NCI-H1930 (cell line): Measurements from ENCODE around the gene UGT1A5.

Experiments used
- DNase-seq, 2 experiments: peaks; one replicate each; lab custom pipeline; 2025; lab: John Stamatoyannopoulos, UW

Gene UGT1A5

DNA sequence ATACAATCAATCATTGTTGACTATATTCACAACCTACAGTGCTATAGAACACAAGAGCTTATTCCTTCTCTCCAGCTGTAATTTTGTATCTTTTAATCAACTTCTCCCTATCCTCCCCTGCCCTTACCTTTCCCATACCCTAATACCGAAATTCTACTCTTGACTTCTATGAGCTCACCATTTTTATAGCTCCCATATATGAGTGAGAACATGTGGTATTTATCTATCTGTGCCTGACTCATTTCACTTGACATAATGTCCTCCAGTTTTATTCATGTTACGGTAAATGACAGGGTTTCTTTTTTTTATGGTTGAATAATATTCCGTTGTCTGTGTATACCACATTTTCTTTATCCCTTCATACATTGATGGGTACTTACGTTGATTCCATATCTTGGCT, 68.1 kb downstream of the UGT1A5 start:
- no peak for DNase-seq

DNA sequence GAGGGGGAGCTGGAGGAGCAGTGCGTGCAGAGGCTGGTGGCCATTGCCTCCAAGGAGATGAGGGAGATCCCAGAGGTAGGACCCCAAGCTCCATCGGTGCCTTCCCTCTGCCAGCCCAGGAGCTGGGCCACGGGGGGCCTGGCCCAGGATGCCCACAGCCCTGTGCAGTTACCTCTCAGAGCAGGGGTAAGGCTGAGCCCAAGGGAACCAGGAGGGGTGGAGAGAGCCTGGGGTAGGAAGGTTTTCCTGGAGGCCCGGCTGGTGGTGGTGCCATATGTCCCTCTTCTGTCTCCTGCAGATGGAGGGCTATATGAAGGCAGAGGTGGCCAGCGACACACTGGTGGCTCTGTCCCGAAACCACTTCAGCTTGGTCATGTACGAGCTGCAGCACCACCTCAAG, 76.8 kb downstream of the UGT1A5 start:
- no peak for DNase-seq

DNA sequence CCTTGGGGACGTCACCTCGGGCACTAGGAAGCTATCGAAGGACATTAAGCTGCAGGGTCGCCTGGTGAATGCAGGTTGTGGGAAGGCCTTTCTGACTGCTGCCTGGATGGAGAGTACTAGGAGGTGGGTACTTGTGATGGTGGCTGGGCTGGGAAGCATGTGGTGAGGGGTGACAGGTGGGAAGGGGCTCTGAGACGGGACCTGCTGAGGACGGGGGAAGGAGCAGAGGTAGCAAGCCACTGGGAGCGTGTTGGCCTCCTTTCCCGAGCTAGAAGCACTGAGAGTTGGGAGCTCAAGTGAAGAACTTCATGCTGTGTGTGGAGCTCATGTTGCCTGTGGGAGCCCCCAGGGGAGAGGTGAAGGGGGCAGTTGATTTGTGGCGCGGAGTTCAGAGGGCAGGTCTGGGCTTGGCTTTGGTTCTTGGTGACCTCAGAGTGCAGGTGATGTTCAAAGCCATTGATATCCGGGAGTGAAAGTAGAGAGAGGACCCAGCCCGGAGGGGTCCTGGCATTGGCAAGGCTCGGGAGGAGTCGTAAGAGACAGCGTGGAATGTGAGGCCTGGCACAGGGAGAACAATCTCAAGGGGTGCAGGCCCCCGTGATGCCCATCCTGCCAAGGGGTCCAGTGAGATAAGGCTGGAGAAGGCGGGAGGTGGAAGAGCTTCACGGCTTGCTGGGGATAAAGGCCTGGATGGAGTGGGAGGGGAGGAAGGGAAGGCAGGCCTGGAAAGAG, 78.6 kb downstream of the UGT1A5 start:
- DNase-seq, result no peak

DNA sequence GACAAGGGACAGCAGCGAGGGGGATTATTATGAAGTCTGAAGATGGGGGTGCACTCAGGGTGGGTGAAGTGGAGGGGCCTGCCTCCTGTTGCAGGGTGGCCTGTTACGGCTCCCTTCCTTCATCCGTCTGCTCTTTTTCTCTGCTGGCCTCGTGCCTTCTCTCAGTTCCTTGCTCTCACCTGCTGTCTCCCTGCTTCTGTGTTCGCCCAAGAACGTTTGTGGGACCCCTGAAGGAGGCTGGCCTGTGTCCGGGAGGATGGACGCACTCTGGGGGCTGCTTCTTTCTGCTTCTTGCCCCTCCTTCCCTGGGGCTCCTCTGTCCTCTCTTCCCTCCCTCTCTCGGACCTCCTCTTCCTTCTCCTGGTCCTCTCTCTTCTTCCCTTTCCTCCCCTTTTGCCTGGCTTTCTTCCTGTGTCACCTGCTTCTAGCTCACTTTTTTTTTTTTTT, 79.2 kb downstream of the UGT1A5 start:
- no peak for DNase-seq

DNA sequence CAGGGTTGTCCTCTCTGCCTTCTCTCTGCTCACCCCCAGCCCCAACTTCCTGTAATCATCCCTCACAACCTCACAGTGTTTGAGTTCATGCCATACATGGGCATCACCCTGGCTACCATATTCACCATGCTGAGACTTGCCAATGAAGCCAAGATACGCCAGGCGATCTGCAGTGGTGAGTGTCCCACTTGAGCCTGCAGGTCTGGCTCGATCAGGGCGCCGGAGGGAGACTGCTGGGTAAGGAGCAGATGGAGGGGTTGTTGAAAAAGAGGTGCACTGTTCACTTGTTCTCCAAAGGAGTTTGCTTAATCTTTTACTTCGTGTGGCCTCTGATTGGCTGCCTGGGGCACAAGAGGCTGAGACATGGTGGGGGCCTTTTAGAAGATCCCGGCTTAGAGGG, 80.0 kb downstream of the UGT1A5 start:
- DNase-seq, result no peak

DNA sequence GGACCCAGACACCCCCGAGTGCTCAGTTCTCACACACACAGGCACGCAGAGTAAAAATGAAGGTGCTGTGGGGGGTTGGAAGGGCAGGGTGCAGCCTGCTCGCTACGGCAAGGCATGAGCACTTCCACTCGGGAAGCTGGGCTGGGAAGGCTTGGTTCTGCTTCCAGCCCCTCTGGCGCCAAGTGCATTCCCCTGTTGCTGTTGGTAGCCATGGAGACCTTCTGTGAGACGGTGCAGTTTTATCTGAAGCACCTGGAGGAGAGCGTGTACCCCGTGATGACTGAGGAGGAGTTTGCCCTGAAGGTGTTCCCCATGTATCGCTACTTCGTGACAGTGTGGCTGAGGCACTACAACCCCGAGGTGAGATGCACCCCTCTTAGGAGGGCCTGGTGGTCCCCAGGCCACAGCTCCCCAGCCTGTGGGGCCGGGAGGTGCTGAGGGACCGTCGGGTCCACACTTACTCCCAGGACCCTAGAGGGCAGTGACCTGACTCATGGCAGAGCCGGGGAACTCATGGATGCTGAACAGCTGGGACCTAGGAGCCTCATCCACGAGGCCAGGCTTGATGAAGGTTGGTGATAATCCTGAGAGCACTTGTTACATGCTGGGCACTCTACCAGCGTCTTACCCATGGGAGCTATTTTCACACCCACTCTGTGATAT, 80.9 kb downstream of the UGT1A5 start:
- no peak for DNase-seq

DNA sequence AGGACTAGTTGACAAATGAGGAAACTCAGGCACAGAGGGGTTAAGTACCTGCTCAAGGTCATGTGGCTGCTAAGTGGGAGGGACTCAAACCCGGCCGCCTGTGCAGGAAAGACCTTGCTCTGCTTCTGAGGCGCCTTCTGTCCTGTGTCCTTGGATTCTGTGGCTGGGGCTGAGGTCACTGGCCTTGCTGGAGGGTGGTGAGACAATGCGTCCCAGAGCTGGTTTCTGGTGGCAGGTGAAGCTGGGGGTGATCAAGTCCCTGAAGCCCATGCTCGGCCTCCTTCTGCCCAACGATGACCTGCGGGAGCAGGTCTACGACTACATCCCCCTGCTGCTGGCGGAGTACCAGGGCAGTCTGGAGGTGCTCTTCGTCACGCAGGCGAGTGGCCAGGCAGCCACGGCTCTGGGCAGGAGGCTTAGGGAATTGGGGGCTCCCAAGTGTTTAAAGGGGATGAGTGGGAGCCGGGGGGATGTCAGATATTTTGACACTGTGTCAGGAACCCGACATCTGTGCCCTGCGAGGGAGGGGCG, 81.5 kb downstream of the UGT1A5 start:
- DNase-seq, result no peak

DNA sequence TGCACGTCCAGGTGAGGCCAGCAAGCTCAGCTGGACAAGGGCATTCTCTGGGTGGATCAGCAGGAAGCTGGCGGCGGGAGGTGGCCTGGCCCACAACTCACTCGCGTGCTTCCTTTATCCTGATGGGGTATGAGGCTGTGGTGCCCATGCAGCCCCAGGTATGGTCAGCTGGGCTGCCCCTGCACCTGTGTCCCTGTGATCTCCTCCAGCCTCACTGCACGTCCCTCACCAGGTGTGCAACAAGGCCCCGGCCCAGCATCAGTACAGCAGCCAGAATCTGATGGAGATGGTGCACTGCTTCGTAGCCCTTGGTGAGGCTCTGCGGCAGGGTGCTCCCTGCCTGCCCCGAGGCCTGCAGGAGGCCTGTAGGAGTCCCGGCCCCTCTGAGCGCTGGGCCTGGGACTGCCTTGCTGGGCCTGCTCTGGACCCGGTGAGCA, 83.0 kb downstream of the UGT1A5 start:
- no peak for DNase-seq

DNA sequence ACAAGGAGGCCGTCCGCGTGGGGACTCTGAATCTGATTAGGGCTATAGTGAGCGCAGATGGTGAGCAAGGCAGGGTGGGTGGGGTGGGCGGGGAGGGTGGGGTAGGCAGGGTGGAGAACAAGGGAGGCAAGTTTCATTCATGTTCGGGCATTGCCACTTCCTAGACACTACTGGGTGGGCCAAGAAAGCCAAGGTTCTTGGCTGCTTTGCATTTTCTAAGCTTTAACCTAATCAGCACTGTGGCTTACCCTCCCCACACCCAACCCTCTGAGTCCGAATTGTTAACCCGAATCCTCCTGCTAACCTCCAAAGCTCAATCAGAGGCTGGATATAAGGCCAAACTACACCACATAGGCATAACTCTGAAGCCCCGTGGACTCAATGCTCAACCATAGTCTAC, 83.5 kb downstream of the UGT1A5 start:
- DNase-seq, result no peak

DNA sequence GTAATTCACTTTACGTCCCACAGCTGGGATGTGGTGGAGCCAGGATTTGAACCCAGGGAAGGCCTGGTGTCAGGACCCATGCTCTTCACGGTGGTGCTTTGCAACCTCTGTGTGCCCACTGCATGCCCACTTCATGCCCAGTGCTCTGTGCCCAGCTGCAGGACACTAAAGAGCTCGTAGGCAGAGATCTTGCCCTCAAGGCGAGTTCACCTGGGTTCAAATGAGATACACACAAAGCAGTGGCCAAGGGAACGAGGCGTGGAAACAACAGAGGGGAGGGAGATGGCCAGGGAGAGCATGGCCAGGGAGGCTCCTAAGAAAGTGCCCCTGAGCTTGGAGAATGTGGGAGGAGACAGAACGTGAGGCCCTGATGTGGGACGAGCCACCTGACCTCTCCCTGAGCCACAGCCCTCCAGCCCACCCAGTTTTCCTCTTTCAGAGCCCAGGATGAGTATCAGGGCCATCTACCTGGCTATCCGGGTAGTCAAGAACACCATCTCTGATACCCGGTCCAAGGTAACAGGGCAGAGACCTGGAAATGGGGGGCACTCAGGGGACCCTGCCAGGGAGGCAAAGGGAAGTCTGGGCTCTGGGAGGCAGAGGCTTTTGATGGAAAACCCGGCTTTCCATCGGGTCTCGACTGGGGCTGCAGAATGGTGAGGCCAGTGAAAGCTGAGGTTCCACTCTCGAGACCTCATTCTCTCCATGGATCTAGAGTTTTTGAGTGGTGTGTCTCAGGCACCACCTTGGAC, 85.8 kb downstream of the UGT1A5 start:
- no peak for DNase-seq

DNA sequence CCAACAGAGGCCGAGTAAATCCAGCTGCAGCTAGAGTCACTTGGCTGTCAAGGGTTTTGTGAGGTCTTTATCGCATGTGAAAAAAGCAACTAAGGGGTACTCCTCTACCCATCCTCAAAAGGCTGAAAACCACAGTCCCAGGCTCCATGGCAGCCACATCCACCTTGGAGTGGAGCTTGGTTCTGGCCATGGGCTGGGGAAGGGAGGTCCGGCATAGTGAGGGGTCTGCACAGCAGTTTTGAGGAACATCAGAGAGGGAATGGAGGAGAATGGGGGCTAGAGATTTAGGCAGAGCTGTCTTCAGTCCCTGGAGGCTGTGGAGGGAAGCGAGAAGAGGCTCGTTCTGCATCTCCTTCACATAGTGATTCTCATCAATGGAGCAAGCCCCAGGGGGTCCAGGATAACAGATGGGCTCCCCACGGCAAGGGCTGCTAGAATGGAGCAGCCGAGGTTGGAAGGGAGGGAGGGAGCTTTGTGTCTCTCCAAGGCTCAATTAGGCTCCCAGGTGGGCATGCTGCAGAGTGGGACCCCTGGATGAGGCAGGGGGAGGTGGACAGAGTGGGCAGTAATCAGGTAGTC, 86.5 kb downstream of the UGT1A5 start:
- no peak for DNase-seq

DNA sequence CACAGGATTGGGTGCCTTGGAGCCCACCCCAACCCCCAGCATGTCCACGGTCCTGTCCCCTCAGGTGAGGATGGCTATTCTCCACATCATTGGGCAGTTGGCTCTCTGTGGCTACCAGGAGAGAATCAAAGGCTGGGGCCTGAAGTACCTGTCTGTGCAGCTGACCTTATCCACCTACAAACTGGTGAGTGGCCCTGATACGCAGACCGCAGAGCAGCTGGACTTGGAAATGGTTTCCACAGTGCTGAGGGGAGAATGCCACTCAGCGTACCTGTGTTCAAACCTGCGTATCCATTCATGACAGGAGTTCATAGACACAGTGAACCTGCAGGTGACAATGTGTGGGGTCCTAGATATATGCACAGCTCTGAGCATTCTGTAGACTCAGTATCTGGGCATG, 87.0 kb downstream of the UGT1A5 start:
- no peak for DNase-seq

DNA sequence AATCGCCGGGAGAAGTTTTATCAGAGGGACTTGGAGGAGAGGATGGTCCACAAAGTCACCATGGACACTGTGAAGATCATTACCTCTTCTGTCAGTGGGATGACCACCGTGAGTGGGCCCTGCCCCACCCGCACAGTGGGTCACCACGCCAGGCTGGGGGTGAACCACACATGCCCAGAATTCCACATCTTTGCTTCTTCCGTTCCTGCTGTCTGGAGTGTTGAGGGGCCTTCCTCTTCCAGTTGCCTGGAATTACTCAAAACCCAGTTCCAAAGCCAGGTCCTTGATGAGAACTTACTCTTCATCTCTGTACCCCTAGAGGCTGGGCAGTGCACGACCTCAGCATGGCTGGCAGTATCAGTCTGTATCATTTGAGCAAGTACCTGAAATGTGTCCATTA, 87.5 kb downstream of the UGT1A5 start:
- no peak for DNase-seq

DNA sequence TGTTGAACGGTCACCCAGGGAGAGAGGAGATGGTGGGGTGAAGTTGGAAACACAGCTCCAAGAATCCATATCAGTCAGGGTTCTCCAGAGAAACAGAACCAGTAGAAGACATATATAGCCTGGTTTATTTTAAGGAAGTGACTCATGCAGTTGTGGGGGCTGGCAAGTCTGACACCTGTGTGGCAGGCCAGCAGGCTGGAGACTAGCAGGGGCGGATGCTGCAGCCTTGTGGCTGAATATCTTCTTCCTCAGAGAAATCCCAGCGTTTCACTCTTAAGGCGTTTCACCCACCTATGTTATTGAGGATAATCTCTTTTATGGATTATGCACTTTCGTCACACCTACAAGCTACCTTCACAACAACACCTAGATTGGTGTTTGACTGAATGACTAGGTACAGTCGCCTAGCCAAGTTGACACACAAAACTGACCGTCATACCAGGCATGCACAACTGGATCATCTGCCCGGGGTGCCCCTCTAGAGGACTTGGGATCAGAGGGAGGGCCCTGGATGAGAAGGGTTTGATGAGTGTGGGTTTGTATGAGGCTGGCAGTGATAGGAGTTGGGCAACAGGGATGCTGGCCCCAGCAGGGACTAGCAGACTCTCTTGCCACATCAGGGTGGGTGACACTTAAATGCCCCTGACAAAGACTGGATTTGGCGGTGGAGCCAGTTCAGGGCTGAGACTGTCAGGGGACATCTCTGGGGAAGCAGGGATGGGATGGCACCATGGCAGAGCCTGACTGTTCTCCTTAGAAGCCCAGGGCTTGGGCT, 88.8 kb downstream of the UGT1A5 start:
- no peak for DNase-seq

DNA sequence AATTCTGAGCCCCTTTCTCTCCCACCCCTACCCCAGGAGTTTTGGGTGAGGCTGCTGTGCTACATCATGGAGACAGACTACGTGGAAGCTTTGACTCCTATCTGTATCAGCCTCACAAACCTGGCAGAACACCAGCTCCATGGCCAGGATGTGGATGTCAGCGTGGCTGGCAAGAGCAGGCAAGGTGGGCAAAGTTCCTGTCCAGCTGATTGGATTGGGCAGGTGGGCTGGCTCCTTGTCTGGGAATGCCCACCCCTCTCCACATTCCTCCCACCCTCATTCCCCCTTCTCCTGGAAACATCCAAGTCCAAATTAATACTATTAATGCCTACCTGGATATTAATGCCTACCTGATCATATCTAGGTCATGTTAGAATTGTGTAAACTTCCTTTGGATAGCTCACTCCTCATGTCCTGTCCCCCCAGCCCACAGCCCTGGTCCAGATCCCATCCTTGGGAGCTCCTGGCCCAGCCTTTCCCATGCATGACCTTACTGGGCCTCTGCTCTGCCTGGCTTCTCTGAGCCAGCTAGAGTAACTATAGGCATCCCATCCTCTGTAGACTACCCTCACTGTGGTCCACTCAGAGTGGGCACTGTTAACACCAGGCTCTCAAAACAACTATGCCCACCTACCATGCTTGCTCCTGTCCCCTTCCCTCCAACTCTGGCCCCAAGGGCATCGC, 89.6 kb downstream of the UGT1A5 start:
- no peak for DNase-seq

DNA sequence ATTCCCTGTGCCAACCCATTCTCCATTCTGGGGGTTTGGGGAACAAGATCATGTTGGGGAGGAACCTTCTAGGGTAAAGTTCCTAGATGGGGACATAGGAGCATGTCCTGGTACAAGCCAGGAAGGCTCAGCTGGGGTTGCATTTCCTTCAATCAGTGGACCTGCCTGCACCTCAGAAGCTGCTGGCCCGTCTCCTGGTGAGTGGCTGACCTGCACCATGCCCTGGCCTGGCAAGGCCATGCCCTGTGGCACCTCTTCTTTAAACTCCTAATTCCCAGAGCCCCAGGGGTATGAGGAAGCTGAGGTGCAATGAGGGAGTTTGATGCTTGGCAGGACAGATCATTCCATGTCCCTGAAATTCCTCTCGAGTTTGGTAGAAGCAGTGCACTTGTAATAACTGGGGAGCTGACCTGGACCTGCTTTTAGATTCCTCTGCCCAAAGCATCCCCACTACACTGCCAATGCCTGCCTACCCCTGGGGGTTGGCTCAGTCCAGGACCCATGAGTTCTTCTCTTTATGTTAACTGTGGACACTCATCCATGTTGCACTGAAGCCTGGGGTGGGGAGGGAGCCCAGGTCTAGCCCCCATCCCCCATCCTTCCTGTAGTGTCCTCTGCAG, 90.7 kb downstream of the UGT1A5 start:
- no peak for DNase-seq

DNA sequence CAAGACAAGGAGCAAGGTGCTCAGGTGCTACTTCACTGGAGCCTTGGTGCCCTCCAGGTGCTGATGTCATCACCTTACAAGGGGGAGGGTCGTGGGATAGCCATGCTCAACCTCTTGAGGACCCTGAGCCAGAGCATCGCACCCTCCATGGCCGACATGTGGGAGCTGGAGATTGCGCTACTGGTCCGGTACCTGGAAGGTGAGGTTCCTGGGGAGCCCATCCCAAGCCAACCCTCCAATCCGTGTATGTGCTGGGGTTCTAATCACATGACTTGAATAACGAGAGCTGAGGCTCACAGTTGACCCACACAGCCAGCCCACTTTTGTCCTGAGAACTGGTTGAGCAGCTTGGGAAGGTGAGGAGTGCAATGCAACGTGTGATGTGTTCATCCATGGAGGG, 91.3 kb downstream of the UGT1A5 start:
- DNase-seq, result no peak

DNA sequence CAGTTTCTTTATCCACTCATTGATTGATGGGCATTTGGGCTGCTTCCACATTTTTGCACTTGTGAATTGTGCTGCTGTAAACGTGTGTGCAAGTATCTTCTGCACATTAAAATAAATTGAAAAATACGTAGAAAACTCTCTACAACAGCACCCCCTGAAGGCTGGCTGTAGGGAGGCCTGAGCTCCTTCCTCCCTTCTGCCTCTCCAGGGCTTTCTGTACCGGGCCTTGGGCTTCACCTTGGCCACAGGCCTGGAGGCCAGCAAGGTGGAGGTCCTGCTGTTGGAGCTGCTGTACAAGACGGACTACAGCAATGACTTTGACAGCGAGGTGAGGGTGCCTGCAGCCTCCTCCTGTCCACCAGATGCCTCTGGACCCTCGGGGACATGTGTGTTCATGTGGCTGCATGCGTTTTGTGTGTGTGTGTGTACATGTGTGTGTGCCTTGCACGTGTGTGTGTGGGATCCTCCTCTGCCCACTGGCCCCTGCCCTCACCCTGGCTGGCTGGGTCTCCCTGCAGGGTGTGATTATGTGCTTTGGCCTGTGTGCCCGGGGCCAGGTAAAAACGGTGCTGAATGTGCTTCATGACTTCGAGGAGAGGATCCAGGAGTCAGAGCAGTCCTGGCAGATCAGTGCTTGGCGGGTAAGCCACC, 94.6 kb downstream of the UGT1A5 start:
- DNase-seq, result no peak

DNA sequence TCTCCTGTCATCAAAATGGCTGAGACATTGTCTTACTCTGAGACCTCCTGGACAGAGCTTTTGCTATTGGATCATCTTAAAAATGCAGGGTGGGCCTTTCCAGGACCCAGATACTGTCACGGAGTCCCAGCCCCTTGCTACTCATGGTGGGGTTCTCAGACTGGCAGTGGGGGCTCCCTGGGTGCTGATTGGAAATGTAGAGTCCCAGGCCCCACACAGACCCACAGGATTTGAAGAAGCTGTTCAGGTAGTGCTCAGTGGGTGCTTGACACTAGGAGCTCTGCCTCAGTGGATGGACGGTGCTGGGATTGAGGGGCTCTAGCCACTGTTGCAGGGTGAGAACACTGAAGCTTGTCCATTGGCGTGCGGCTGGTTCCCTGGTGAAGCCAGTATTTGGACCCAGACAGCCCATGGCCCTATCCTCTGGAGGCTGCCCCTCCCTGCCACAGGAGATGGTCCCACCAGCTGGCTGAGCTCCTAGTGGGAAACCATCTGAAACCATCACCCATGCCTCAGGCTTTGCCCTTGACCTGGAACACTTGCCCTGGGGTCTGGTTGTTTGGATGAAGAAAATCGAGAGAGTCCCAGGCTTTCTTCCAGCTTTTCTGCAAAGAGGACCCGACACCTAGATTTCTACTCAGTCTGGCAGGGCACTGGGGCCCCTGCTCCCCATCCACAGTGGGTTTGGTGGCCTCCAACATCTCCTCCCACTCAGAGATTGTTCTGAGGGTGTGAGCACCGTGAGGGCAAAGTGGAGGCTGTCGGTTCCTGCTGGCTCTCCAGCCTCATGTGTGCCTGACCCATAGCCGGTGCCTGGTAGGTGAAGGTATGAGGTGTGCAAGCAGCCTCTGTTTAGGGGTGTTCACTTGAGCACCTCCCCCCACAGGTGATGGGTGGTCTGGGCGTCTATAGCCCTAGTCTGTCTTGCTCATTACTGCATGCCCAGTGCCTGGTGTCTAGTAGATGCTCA, 95.5 kb downstream of the UGT1A5 start:
- DNase-seq, result no peak
